GM20000 (cell line): ENCODE data around the gene TGFBI.

Experiments used
- DNase-seq: peaks from one replicate; pipeline ENCODE4 v3.0.0; 2012; ENCODE audit warnings: low spot score
- CTCF ChIP-seq: IDR thresholded peaks from 2 replicates; pipeline ENCODE4 v1.5.1; 2012; ENCODE audit warnings: mild to moderate bottlenecking, control low read depth; ENCODE audit errors: extremely low read depth, missing control alignments

Gene TGFBI

GRCh38 chr5:136026636-136027035 is 2.2 kb upstream of the TGFBI start:
- TF ChIP-seq CTCF, result no peak
- DNase-seq, result no peak

GRCh38 chr5:136027311-136027710 is 1.5 kb upstream of the TGFBI start:
- DNase-seq, result no peak
- TF ChIP-seq CTCF, result no peak

- no peak for TF ChIP-seq CTCF
- DNase-seq, result no peak
Measured at GRCh38 chr5:136028090-136028489, 698 bp upstream of the TGFBI start.

GRCh38 chr5:136030252-136030651 is 1.5 kb downstream of the TGFBI start:
- DNase-seq, result no peak
- TF ChIP-seq CTCF, result no peak

GRCh38 chr5:136030956-136031611 is 2.3 kb downstream of the TGFBI start:
- TF ChIP-seq CTCF, result no peak
- no peak for DNase-seq

- DNase-seq, result no peak
- no peak for TF ChIP-seq CTCF
Measured at GRCh38 chr5:136031711-136032110, 2.9 kb downstream of the TGFBI start.

GRCh38 chr5:136032564-136032963 is 3.8 kb downstream of the TGFBI start:
- TF ChIP-seq CTCF, result no peak
- no peak for DNase-seq
